Measurements from ENCODE around the gene SLC7A1. TPM values are rescaled to one million over a fixed set of nuclear protein-coding genes. Genes with fewer than 3 reads are reported as not detected.
A peak's percentile ranks its signal among the peaks of the same experiment; 100 is the strongest.

The SLC7A1 gene
- total and polyA plus RNA-seq, 2 experiments from 2014 or later, result 10.1 to 16.2 TPM

GRCh38 chr13:29523199-29523961 lies 72.1 kb downstream of the SLC7A1 start:
- Histone ChIP-seq H3K27me3 (no peaks in the 10 kb centered on the region), H3K36me3 (replicated peaks; ENCODE audit: insufficient read depth, low read depth) (no peaks in the 10 kb centered on the region), H3K9me2 (replicated peaks; ENCODE audit: insufficient read depth) (no peaks in the 10 kb centered on the region), H3K79me2 (no peaks in the 10 kb centered on the region), H3K4me1 (ENCODE audit: insufficient read depth) (peaks cover 12% of the 10 kb centered on the region), H4K20me1 (ENCODE audit: insufficient read depth, poor library complexity, severe bottlenecking) (no peaks in the 10 kb centered on the region), H3K4me3 (no peak overlapping the region), H3K27ac (no peak overlapping the region), H3K4me2 (no peak overlapping the region), H3K9me3 (ENCODE audit: low read depth) (no peaks in the 10 kb centered on the region), H2AFZ (no peak overlapping the region)
- TF ChIP-seq EZH2 (IDR thresholded peaks at IDR 0.05; ENCODE audit: borderline replicate concordance) (no peak), CTCF (IDR thresholded peaks at IDR 0.05; ENCODE audit: poor library complexity) (no peak), EZH2phosphoT487 (IDR thresholded peaks at IDR 0.05; ENCODE audit: low read depth, severe bottlenecking, unreplicated experiment) (no peak)
- DNase-seq (ENCODE audit: low spot score), result no peak
- WGBS (ENCODE audit: low lambda C conversion rate, missing lambda C conversion rate), result 95% methylated on average over 23 of the region's 23 CpGs

- Histone ChIP-seq H2AFZ (no peak overlapping the region), H4K20me1 (ENCODE audit: insufficient read depth, poor library complexity, severe bottlenecking) (no peaks in the 10 kb centered on the region), H3K9me2 (replicated peaks; ENCODE audit: insufficient read depth) (no peaks in the 10 kb centered on the region), H3K4me2 (no peak overlapping the region), H3K27ac (peak overlapping the region; percentile 31), H3K36me3 (replicated peaks; ENCODE audit: insufficient read depth, low read depth) (no peaks in the 10 kb centered on the region), H3K9me3 (ENCODE audit: low read depth) (no peaks in the 10 kb centered on the region), H3K27me3 (no peaks in the 10 kb centered on the region), H3K79me2 (no peaks in the 10 kb centered on the region), H3K4me1 (ENCODE audit: insufficient read depth) (peaks cover 12% of the 10 kb centered on the region), H3K4me3 (no peak overlapping the region)
- TF ChIP-seq EZH2phosphoT487 (IDR thresholded peaks at IDR 0.05; ENCODE audit: low read depth, severe bottlenecking, unreplicated experiment) (no peak), CTCF (IDR thresholded peaks at IDR 0.05; ENCODE audit: poor library complexity) (no peak), EZH2 (IDR thresholded peaks at IDR 0.05; ENCODE audit: borderline replicate concordance) (no peak)
- peak; percentile 34 for DNase-seq (ENCODE audit: low spot score)
- WGBS (ENCODE audit: low lambda C conversion rate, missing lambda C conversion rate), result 75% methylated on average over 16 of the region's 16 CpGs
These were observed 73.3 kb downstream of the SLC7A1 start for GRCh38 chr13:29522044-29522685.

- 95% methylated on average over 14 of the region's 14 CpGs for WGBS (ENCODE audit: low lambda C conversion rate, missing lambda C conversion rate)
- Histone ChIP-seq H3K9me2 (replicated peaks; ENCODE audit: insufficient read depth) (no peaks in the 10 kb centered on the region), H3K4me2 (no peak overlapping the region), H3K36me3 (replicated peaks; ENCODE audit: insufficient read depth, low read depth) (no peaks in the 10 kb centered on the region), H3K4me3 (no peak overlapping the region), H4K20me1 (ENCODE audit: insufficient read depth, poor library complexity, severe bottlenecking) (no peaks in the 10 kb centered on the region), H3K27me3 (no peaks in the 10 kb centered on the region), H3K79me2 (no peaks in the 10 kb centered on the region), H3K9me3 (ENCODE audit: low read depth) (no peaks in the 10 kb centered on the region), H2AFZ (no peak overlapping the region), H3K4me1 (ENCODE audit: insufficient read depth) (peaks cover 12% of the 10 kb centered on the region), H3K27ac (no peak overlapping the region)
- no peak for DNase-seq (ENCODE audit: low spot score)
- TF ChIP-seq EZH2 (IDR thresholded peaks at IDR 0.05; ENCODE audit: borderline replicate concordance) (no peak), EZH2phosphoT487 (IDR thresholded peaks at IDR 0.05; ENCODE audit: low read depth, severe bottlenecking, unreplicated experiment) (no peak), CTCF (IDR thresholded peaks at IDR 0.05; ENCODE audit: poor library complexity) (no peak)
These were observed 74.2 kb downstream of the SLC7A1 start for GRCh38 chr13:29521336-29521735.

Data from hepatocyte (in vitro differentiated cells).